ENCODE data around the gene SP4. TPM values are rescaled to one million over a fixed set of nuclear protein-coding genes. Genes with fewer than 3 reads are reported as not detected.

SP4 gene
- under 1 TPM; 0.63 to 0.69 TPM for polyA plus RNA-seq

- 0% methylated on average over 34 to 63 of the region's 63 CpGs for WGBS, 2 donors
- Histone ChIP-seq H3K27me3 (ENCODE audit: control insufficient read depth in 1 of 2, insufficient read depth in 2 of 2, low read length in 2 of 2) (no peaks in the 10 kb centered on the region), H3K4me1 (ENCODE audit: control insufficient read depth in 2 of 2, insufficient read depth in 2 of 2, low read length in 1 of 2) (peaks cover 4 to 8% of the 10 kb centered on the region in 2 donors), H3K36me3 (ENCODE audit: control insufficient read depth in 2 of 2, insufficient read depth in 2 of 2, low read length in 1 of 2) (no peaks in the 10 kb centered on the region), H3K9me3 (ENCODE audit: control insufficient read depth in 2 of 2, insufficient read depth in 1 of 2, low read depth in 1 of 2, low read length in 1 of 2) (no peaks in the 10 kb centered on the region), H3K4me3 (ENCODE audit: low read depth in 1 of 2, low read length in 2 of 2) (peak within 1 kb of the TSS; percentile 71 to 80), H3K27ac (ENCODE audit: low read depth in 2 of 2, low read length in 1 of 2) (peak within 1 kb of the TSS; percentile 96 to 99)
These were observed at the start of gene SP4 for GRCh38 chr7:21427871-21428658. Gene SP4, plus strand, starts transcription at chr7:21428083. Its CDS starts 169 bp downstream, at chr7:21428252.

DNA sequence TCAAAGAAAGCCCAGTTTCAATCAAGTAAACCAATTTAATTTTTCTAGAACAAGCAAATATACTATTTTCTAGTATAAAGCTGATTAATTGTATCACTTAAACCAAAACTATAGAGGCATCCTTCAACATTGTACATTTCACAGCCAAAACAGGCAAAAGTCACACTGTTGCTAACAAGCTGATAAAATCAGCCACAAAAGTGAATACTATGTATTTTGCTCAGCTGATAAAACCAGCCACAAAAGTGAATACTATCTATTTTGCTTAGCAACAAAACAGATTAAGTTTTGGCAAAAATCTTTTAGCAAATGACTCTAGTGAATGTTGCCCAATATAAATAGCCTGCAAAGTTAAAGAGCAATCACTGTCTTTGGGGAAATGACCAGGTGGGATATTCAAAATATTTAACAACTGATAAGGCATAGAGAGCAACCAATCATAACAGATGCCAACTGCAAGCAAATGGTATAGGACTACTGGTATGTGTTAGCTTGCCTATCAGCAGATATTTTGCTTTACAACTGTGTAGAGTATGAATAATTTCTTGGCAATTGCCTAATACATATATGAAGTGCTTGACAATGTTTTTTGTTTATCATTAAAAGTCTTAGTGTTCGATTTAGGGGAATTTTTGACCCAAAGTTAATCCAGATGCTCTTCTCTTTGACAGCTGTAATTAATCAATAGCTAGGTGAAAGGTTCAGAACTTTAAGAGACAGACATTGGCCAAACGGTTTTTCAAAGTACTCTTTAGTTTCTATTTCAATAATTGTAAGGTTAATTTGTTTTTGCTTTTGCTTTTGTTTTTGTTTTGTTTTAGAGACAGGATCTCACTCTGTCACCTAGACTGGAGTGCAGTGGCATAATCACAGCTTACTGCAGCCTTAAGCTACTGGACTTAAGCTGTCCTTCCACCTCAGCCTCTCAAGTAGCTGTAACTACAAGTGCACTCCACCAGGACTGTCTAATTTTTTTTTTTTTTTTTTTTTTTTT lies 44.4 kb upstream of the SP4 start:
- Histone ChIP-seq H3K27me3 (ENCODE audit: control insufficient read depth in 1 of 2, insufficient read depth in 2 of 2, low read length in 2 of 2) (no peaks in the 10 kb centered on the region), H3K4me1 (ENCODE audit: control insufficient read depth in 2 of 2, insufficient read depth in 2 of 2, low read length in 1 of 2) (no peaks in the 10 kb centered on the region), H3K9me3 (ENCODE audit: control insufficient read depth in 2 of 2, insufficient read depth in 1 of 2, low read depth in 1 of 2, low read length in 1 of 2) (no peaks in the 10 kb centered on the region), H3K36me3 (ENCODE audit: control insufficient read depth in 2 of 2, insufficient read depth in 2 of 2, low read length in 1 of 2) (no peaks in the 10 kb centered on the region), H3K27ac (ENCODE audit: low read depth in 2 of 2, low read length in 1 of 2) (no peak overlapping the region), H3K4me3 (ENCODE audit: low read depth in 1 of 2, low read length in 2 of 2) (no peak overlapping the region)
- WGBS, 2 donors: 14 to 20% methylated on average over 2 of the region's 2 CpGs

- WGBS, 2 donors: 37 to 46% methylated on average over 2 of the region's 2 CpGs
- Histone ChIP-seq H3K27ac (ENCODE audit: low read depth in 2 of 2, low read length in 1 of 2) (no peak overlapping the region), H3K36me3 (ENCODE audit: control insufficient read depth in 2 of 2, insufficient read depth in 2 of 2, low read length in 1 of 2) (no peaks in the 10 kb centered on the region), H3K4me3 (ENCODE audit: low read depth in 1 of 2, low read length in 2 of 2) (no peak overlapping the region), H3K9me3 (ENCODE audit: control insufficient read depth in 2 of 2, insufficient read depth in 1 of 2, low read depth in 1 of 2, low read length in 1 of 2) (no peaks in the 10 kb centered on the region), H3K4me1 (ENCODE audit: control insufficient read depth in 2 of 2, insufficient read depth in 2 of 2, low read length in 1 of 2) (no peaks in the 10 kb centered on the region), H3K27me3 (ENCODE audit: control insufficient read depth in 1 of 2, insufficient read depth in 2 of 2, low read length in 2 of 2) (no peaks in the 10 kb centered on the region)
These were observed 33.9 kb upstream of the SP4 start for GRCh38 chr7:21393937-21394336.

- no peak overlapping the region for H3K27ac ChIP-seq (ENCODE audit: low read depth in 2 of 2, low read length in 1 of 2)
- H3K4me1 ChIP-seq (ENCODE audit: control insufficient read depth in 2 of 2, insufficient read depth in 2 of 2, low read length in 1 of 2): no peaks in the 10 kb centered on the region
- no peaks in the 10 kb centered on the region for H3K36me3 ChIP-seq (ENCODE audit: control insufficient read depth in 2 of 2, insufficient read depth in 2 of 2, low read length in 1 of 2)
- WGBS, 2 donors: 87 to 90% methylated on average over 5 of the region's 5 CpGs
- no peaks in the 10 kb centered on the region for H3K27me3 ChIP-seq (ENCODE audit: control insufficient read depth in 1 of 2, insufficient read depth in 2 of 2, low read length in 2 of 2)
- H3K4me3 ChIP-seq (ENCODE audit: low read depth in 1 of 2, low read length in 2 of 2): no peak overlapping the region
- no peaks in the 10 kb centered on the region for H3K9me3 ChIP-seq (ENCODE audit: control insufficient read depth in 2 of 2, insufficient read depth in 1 of 2, low read depth in 1 of 2, low read length in 1 of 2)
These were observed 25.9 kb upstream of the SP4 start for GRCh38 chr7:21401944-21402343.

DNA sequence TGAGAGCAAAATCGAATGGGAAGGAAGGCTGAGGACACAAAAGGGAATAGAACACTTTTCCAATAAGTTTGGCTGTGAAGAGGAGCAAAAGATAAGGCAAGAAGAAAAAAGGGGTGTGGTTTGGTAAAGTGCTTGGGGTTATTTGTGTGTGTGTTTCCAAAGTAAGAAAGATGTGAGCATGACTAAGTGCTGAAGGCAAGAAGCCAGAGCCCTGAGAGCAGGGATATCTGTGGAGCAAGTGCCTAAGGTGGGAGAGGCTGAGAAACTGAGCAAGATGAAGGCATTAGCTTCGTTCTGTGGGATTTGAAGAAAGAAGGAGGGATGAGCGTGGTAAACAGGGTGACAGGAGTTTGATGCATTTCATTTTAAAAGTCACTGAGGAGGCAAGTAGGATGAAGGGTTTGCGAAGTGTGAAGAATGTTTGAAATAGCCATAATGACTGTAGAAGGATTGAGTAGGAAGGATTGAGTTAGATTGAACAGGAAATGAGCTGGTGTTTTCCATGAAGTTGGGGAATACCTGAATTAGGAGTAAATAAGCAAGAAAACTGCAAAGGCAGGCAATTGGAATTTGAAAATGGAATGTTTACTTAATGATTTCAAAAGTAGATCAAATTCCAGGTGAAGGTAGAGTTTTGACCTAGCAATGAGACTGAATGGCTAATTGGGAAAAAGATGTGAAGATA lies 19.9 kb upstream of the SP4 start:
- Histone ChIP-seq H3K27ac (ENCODE audit: low read depth in 2 of 2, low read length in 1 of 2) (no peak overlapping the region), H3K36me3 (ENCODE audit: control insufficient read depth in 2 of 2, insufficient read depth in 2 of 2, low read length in 1 of 2) (no peaks in the 10 kb centered on the region), H3K9me3 (ENCODE audit: control insufficient read depth in 2 of 2, insufficient read depth in 1 of 2, low read depth in 1 of 2, low read length in 1 of 2) (no peaks in the 10 kb centered on the region), H3K27me3 (ENCODE audit: control insufficient read depth in 1 of 2, insufficient read depth in 2 of 2, low read length in 2 of 2) (no peaks in the 10 kb centered on the region), H3K4me1 (ENCODE audit: control insufficient read depth in 2 of 2, insufficient read depth in 2 of 2, low read length in 1 of 2) (no peaks in the 10 kb centered on the region), H3K4me3 (ENCODE audit: low read depth in 1 of 2, low read length in 2 of 2) (no peak overlapping the region)
- WGBS, 2 donors: 63 to 74% methylated on average over 4 of the region's 4 CpGs

- no peak overlapping the region for H3K27ac ChIP-seq (ENCODE audit: low read depth in 2 of 2, low read length in 1 of 2)
- no peaks in the 10 kb centered on the region for H3K4me1 ChIP-seq (ENCODE audit: control insufficient read depth in 2 of 2, insufficient read depth in 2 of 2, low read length in 1 of 2)
- H3K36me3 ChIP-seq (ENCODE audit: control insufficient read depth in 2 of 2, insufficient read depth in 2 of 2, low read length in 1 of 2): no peaks in the 10 kb centered on the region
- H3K9me3 ChIP-seq (ENCODE audit: control insufficient read depth in 2 of 2, insufficient read depth in 1 of 2, low read depth in 1 of 2, low read length in 1 of 2): no peaks in the 10 kb centered on the region
- H3K27me3 ChIP-seq (ENCODE audit: control insufficient read depth in 1 of 2, insufficient read depth in 2 of 2, low read length in 2 of 2): no peaks in the 10 kb centered on the region
- 83 to 89% methylated on average over 3 of the region's 3 CpGs for WGBS, 2 donors
- H3K4me3 ChIP-seq (ENCODE audit: low read depth in 1 of 2, low read length in 2 of 2): no peak overlapping the region
These were observed 19.4 kb upstream of the SP4 start for GRCh38 chr7:21408481-21408820.

DNA sequence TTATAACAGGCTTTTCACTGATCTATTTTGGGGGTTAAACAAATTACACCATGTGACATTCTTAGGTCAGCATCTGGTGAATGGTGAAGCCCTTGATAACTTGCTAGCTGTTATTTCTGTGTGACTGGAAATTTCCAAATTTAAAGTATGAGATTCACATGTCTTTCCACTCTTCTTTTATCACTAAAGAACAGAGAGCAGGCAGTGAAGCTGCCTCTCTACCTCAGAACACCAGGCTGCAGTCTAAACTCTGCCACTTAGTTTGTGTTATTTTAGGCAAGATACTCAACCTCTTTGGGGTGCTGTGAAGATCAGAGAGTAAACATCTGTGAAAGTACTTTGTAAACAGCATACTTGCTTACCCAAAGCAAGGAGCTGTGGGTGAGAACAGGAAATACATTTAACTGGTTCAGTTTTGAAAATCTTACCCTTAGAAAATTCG lies 15.5 kb upstream of the SP4 start:
- H3K4me3 ChIP-seq (ENCODE audit: low read depth in 1 of 2, low read length in 2 of 2): no peak overlapping the region
- H3K9me3 ChIP-seq (ENCODE audit: control insufficient read depth in 2 of 2, insufficient read depth in 1 of 2, low read depth in 1 of 2, low read length in 1 of 2): no peaks in the 10 kb centered on the region
- no peaks in the 10 kb centered on the region for H3K36me3 ChIP-seq (ENCODE audit: control insufficient read depth in 2 of 2, insufficient read depth in 2 of 2, low read length in 1 of 2)
- no peaks in the 10 kb centered on the region for H3K27me3 ChIP-seq (ENCODE audit: control insufficient read depth in 1 of 2, insufficient read depth in 2 of 2, low read length in 2 of 2)
- H3K27ac ChIP-seq (ENCODE audit: low read depth in 2 of 2, low read length in 1 of 2): no peak overlapping the region
- no peaks in the 10 kb centered on the region for H3K4me1 ChIP-seq (ENCODE audit: control insufficient read depth in 2 of 2, insufficient read depth in 2 of 2, low read length in 1 of 2)
- WGBS, 2 donors: 86 to 89% methylated on average over 1 of the region's 1 CpG

DNA sequence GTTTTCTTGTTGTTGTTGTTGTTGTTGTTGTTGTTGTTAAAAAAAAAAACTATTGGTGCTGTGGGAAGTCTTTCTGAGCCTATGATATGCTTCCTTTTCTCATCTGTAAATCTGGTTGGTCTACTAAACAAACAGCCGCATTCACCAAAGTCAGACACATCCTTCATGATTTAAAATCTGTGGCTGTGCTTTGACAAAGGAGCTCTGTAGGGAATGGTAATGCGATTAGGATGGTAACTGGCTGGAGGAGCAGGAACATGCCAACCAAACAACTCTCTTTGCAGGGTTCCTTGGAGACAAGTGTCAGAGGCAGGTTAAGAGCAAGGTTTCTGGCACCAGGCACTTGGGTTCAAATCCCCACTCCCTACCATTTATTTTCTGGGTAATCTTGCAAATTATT lies 14.9 kb upstream of the SP4 start:
- H3K9me3 ChIP-seq (ENCODE audit: control insufficient read depth in 2 of 2, insufficient read depth in 1 of 2, low read depth in 1 of 2, low read length in 1 of 2): no peaks in the 10 kb centered on the region
- H3K4me1 ChIP-seq (ENCODE audit: control insufficient read depth in 2 of 2, insufficient read depth in 2 of 2, low read length in 1 of 2): no peaks in the 10 kb centered on the region
- H3K27me3 ChIP-seq (ENCODE audit: control insufficient read depth in 1 of 2, insufficient read depth in 2 of 2, low read length in 2 of 2): no peaks in the 10 kb centered on the region
- H3K27ac ChIP-seq (ENCODE audit: low read depth in 2 of 2, low read length in 1 of 2): no peak overlapping the region
- no peaks in the 10 kb centered on the region for H3K36me3 ChIP-seq (ENCODE audit: control insufficient read depth in 2 of 2, insufficient read depth in 2 of 2, low read length in 1 of 2)
- no peak overlapping the region for H3K4me3 ChIP-seq (ENCODE audit: low read depth in 1 of 2, low read length in 2 of 2)
- 73 to 75% methylated on average over 2 of the region's 2 CpGs for WGBS, 2 donors

GRCh38 chr7:21413502-21413901 lies 14.4 kb upstream of the SP4 start:
- Histone ChIP-seq H3K36me3 (ENCODE audit: control insufficient read depth in 2 of 2, insufficient read depth in 2 of 2, low read length in 1 of 2) (no peaks in the 10 kb centered on the region), H3K27ac (ENCODE audit: low read depth in 2 of 2, low read length in 1 of 2) (no peak overlapping the region), H3K4me3 (ENCODE audit: low read depth in 1 of 2, low read length in 2 of 2) (no peak overlapping the region), H3K4me1 (ENCODE audit: control insufficient read depth in 2 of 2, insufficient read depth in 2 of 2, low read length in 1 of 2) (no peaks in the 10 kb centered on the region), H3K27me3 (ENCODE audit: control insufficient read depth in 1 of 2, insufficient read depth in 2 of 2, low read length in 2 of 2) (no peaks in the 10 kb centered on the region), H3K9me3 (ENCODE audit: control insufficient read depth in 2 of 2, insufficient read depth in 1 of 2, low read depth in 1 of 2, low read length in 1 of 2) (no peaks in the 10 kb centered on the region)

Measured in esophagus (tissue), 2 donors.